Osteocyte (in vitro differentiated cells): Measurements from ENCODE around the gene PLEKHG3. TPM values are rescaled to one million over a fixed set of nuclear protein-coding genes. Genes with fewer than 3 reads are reported as not detected.
A peak's percentile ranks its signal among the peaks of the same experiment; 100 is the strongest.

ENCODE experiments used
- DNase-seq: peaks from one replicate; pipeline ENCODE4 v3.0.0; 2021; ENCODE audit warnings: mixed read lengths; ENCODE audit not compliant: unreplicated experiment; ENCODE audit errors: extremely low spot score
- H3K27ac Mint-ChIP-seq: one replicate; pipeline ENCODE4 v1.8.0; 2021; ENCODE audit warnings: mild to moderate bottlenecking, mixed read lengths; ENCODE audit not compliant: unreplicated experiment
- H3K27me3 Mint-ChIP-seq: one replicate; pipeline ENCODE4 v1.8.0; 2021; ENCODE audit warnings: mixed read lengths; ENCODE audit not compliant: unreplicated experiment
- H3K36me3 Mint-ChIP-seq: one replicate; pipeline ENCODE4 v1.8.0; 2021; ENCODE audit warnings: mixed read lengths; ENCODE audit not compliant: unreplicated experiment
- H3K4me1 Mint-ChIP-seq: one replicate; pipeline ENCODE4 v1.8.0; 2021; ENCODE audit warnings: mixed read lengths; ENCODE audit not compliant: unreplicated experiment
- H3K4me3 Mint-ChIP-seq: one replicate; pipeline ENCODE4 v1.8.0; 2021; ENCODE audit warnings: mild to moderate bottlenecking, moderate library complexity, mixed read lengths; ENCODE audit not compliant: unreplicated experiment
- H3K9me3 Mint-ChIP-seq: one replicate; pipeline ENCODE4 v1.8.0; 2021; ENCODE audit warnings: mixed read lengths; ENCODE audit not compliant: unreplicated experiment
- total RNA-seq: library from RNA; stranded (reverse); gene quantifications from 2 replicates; pipeline ENCODE4 v1.2.1, GENCODE V29; 2021
- TF ChIP-seq, protein P1 (sequence below): fragments of 200-600 bp; sonication (generic); IDR thresholded peaks from 2 replicates; pipeline ENCODE4 v1.5.0; 2021; ENCODE audit warnings: antibody characterized with exemption, mild to moderate bottlenecking, moderate library complexity

PLEKHG3 gene
- total RNA-seq, 1 donor from 2014 or later: 96.3 TPM

DNA sequence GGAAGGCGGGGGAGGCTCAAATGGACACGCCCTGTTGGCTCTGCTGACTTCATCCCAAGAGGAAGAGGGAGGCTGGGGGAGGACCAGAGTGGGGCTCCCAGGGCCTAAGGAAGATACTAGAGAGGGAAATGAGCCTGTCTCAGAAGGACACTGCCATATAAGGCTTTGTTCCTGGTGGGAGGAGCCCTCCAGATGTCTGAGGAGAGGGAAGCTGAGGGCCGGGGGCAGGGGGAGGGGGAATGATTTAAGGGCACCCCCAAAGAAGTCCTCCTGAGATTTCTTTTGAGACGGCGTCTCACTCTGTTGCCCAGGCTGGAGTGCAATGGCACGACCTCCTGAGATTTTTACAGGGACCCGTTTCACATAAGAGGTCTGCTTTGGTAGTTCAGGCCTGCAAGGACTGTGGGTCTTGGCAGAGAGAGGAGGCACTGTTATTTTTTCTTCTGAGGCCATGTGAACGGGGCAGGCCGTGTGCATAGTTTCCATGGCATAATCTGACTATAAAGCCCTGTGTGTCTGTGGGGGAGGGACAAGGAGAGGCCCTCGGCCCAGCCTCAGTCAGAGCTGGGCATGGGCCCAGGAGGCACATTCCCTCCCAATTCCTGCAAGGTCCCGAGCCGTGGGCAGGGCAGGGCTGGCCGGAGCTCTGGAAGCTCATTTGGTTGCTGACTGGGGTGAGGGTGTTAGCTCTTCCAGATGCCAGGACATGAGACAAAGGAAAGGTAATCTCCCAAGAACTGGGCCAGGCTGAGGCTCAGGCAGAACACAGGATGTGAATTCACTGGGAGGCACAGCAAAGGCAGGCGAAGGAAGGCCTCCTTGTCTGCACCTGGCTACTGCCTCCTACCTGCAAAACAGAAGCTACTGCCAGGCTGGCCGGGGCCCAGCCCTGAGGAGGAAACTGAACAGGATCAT, 22.2 kb upstream of the PLEKHG3 start:
- DNase-seq: peak; percentile 89
- no peaks in the 10 kb centered on the region for H3K9me3 Mint-ChIP-seq
- no peaks in the 10 kb centered on the region for H3K36me3 Mint-ChIP-seq
- TF ChIP-seq, protein P1, sequence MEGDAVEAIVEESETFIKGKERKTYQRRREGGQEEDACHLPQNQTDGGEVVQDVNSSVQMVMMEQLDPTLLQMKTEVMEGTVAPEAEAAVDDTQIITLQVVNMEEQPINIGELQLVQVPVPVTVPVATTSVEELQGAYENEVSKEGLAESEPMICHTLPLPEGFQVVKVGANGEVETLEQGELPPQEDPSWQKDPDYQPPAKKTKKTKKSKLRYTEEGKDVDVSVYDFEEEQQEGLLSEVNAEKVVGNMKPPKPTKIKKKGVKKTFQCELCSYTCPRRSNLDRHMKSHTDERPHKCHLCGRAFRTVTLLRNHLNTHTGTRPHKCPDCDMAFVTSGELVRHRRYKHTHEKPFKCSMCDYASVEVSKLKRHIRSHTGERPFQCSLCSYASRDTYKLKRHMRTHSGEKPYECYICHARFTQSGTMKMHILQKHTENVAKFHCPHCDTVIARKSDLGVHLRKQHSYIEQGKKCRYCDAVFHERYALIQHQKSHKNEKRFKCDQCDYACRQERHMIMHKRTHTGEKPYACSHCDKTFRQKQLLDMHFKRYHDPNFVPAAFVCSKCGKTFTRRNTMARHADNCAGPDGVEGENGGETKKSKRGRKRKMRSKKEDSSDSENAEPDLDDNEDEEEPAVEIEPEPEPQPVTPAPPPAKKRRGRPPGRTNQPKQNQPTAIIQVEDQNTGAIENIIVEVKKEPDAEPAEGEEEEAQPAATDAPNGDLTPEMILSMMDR: no peak
- H3K27me3 Mint-ChIP-seq: no peaks in the 10 kb centered on the region
- peak overlapping the region; percentile 98 for H3K27ac Mint-ChIP-seq
- H3K4me3 Mint-ChIP-seq: no peak overlapping the region
- peaks cover 62% of the 10 kb centered on the region for H3K4me1 Mint-ChIP-seq

DNA sequence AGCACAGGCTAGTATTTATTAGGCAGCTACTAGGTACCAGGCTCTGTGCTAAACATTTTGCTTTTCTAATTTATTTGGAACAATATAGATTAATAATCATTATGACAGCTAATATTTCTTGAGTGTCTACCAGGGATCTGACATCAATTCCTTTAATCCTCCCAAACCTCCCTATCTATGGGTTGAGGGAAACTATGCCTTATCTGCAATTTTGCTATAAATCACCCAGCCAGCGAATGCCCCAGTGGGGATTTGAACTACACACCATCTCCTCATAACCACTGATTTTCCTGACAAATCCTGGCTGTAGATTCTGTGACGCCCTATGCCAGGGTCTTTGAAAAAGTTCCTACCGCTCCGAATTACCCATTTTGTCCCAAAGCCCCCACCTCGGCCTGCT, 21.4 kb upstream of the PLEKHG3 start:
- no peaks in the 10 kb centered on the region for H3K9me3 Mint-ChIP-seq
- H3K27ac Mint-ChIP-seq: peak overlapping the region; percentile 98
- no peak for DNase-seq
- H3K4me3 Mint-ChIP-seq: no peak overlapping the region
- TF ChIP-seq, protein P1: no peak
- H3K4me1 Mint-ChIP-seq: peaks cover 62% of the 10 kb centered on the region
- no peaks in the 10 kb centered on the region for H3K27me3 Mint-ChIP-seq
- H3K36me3 Mint-ChIP-seq: no peaks in the 10 kb centered on the region

DNA sequence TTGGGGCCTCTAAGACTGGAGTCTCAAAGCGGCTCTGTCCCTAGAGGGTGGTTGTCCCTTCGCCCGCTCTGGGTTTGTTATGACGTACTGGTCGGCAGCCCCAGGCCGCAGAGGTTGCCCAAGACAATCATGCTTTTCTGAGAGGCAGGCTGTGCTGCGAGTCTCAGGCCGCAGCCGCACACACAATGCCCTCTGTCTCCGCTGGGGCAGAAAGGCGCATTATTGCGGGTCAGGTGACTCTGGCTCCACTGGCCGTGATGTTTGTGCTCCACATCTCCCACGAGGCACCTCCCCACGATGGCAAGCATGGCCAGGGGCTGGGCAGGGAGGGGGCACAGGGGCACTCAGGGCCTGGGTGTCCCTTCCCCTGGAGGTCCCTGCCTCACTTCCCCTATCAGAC, 21.0 kb upstream of the PLEKHG3 start:
- Mint-ChIP-seq H3K27ac (peak overlapping the region; percentile 98), H3K4me3 (no peak overlapping the region), H3K27me3 (no peaks in the 10 kb centered on the region), H3K36me3 (no peaks in the 10 kb centered on the region), H3K9me3 (no peaks in the 10 kb centered on the region), H3K4me1 (peaks cover 62% of the 10 kb centered on the region)
- TF ChIP-seq, protein P1: no peak
- no peak for DNase-seq

DNA sequence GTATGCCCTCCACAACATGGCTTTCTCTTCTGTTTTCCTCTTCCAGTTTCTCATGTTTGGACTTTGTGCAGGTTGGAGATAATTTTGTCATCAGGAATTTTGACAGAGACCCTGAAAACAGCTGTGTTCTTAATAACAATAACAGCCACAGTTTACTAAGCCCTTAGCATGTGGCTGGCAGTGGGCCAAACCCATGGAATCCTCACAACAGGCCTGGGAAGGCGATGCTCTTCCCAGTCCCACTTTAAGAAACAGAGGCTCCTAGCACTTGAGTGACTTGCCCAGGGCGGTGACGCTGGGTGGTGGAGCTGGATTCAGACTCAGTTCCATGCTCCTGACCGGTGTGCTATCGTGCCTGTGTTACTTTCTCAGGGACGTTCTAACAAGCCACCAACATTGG, 20.1 kb upstream of the PLEKHG3 start:
- Mint-ChIP-seq H3K4me3 (no peak overlapping the region), H3K27ac (peak overlapping the region; percentile 75), H3K36me3 (no peaks in the 10 kb centered on the region), H3K9me3 (no peaks in the 10 kb centered on the region), H3K27me3 (no peaks in the 10 kb centered on the region), H3K4me1 (peaks cover 59% of the 10 kb centered on the region)
- TF ChIP-seq, protein P1: no peak
- DNase-seq: no peak

DNA sequence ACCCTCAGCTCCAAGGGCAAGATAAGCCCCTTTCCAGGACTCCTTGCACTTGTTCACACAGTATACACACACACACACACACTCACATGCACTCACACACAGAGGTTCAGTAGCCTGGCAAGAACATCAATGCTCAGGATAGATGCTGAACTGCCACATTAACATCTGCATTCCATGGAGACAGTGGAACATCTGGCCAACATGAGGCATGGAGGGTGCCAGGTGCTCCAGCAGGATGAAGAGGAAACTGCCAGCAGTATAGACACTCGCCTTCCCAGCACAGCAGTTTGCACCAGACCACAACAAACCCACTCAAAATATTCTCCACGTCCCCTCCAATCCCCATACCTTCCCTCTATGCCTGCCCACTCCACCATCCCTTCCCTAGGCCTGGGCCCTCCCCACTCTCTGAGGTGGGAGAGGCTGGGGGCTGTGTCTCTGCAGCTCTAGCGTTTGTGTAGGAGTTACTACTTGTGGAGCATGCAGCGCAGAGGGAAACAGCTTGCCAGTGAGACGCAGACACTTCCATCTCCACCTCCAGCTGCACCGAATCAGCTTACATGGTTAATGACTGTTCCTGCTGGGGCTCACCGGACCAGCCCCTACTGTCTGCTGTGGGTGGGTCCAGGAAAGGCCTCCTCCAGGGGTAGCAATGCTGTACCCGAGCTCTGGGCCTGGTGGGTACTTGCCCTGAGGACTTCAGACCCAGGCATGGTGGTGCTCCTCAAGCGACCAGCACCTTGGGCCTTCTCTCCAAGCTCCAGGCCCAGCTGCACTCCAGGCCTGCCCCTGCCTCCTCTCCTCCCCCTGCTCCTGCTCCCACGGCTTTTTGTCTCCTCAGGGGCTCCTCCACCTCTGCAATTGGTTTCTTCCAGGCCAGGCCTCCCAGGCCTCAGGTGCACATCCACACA, 18.6 kb upstream of the PLEKHG3 start:
- peaks cover 44% of the 10 kb centered on the region for H3K4me1 Mint-ChIP-seq
- no peak overlapping the region for H3K4me3 Mint-ChIP-seq
- no peaks in the 10 kb centered on the region for H3K9me3 Mint-ChIP-seq
- H3K36me3 Mint-ChIP-seq: no peaks in the 10 kb centered on the region
- TF ChIP-seq, protein P1: no peak
- DNase-seq: no peak
- H3K27ac Mint-ChIP-seq: peak overlapping the region; percentile 54
- no peaks in the 10 kb centered on the region for H3K27me3 Mint-ChIP-seq
